ENCODE data around the gene CYBB.

Gene CYBB

GRCh38 chrX:37785569-37785968, 5.7 kb downstream of the CYBB start:
- DNase-seq (ENCODE audit: low read depth in 3 of 3, low spot score in 1 of 3) = no peak

- no peak for DNase-seq (ENCODE audit: low read depth in 3 of 3, low spot score in 1 of 3)
Observed at GRCh38 chrX:37786624-37787422, 7.0 kb downstream of the CYBB start.

GRCh38 chrX:37787423-37787869, 7.6 kb downstream of the CYBB start:
- DNase-seq (ENCODE audit: low read depth in 3 of 3, low spot score in 1 of 3) = no peak

GRCh38 chrX:37796310-37796709, 16.5 kb downstream of the CYBB start:
- no peak for DNase-seq (ENCODE audit: low read depth in 3 of 3, low spot score in 1 of 3)

- DNase-seq (ENCODE audit: low read depth in 3 of 3, low spot score in 1 of 3) = no peak
Observed at GRCh38 chrX:37796805-37797204, 16.9 kb downstream of the CYBB start.

- no peak for DNase-seq (ENCODE audit: low read depth in 3 of 3, low spot score in 1 of 3)
Observed at GRCh38 chrX:37799936-37800335, 20.1 kb downstream of the CYBB start.

- DNase-seq (ENCODE audit: low read depth in 3 of 3, low spot score in 1 of 3) = no peak
Observed at GRCh38 chrX:37800717-37801116, 20.9 kb downstream of the CYBB start.

GRCh38 chrX:37802028-37802427, 22.2 kb downstream of the CYBB start:
- no peak for DNase-seq (ENCODE audit: low read depth in 3 of 3, low spot score in 1 of 3)

GRCh38 chrX:37803057-37803456, 23.2 kb downstream of the CYBB start:
- no peak for DNase-seq (ENCODE audit: low read depth in 3 of 3, low spot score in 1 of 3)

- DNase-seq (ENCODE audit: low read depth in 3 of 3, low spot score in 1 of 3) = no peak
Observed at GRCh38 chrX:37809970-37810369, 30.1 kb downstream of the CYBB start.

- DNase-seq (ENCODE audit: low read depth in 3 of 3, low spot score in 1 of 3) = no peak
Observed at GRCh38 chrX:37812110-37812509, 32.3 kb downstream of the CYBB start.

- DNase-seq (ENCODE audit: low read depth in 3 of 3, low spot score in 1 of 3) = no peak
Observed at GRCh38 chrX:37813570-37813969, 33.7 kb downstream of the CYBB start.

GRCh38 chrX:37815366-37815765, 35.5 kb downstream of the CYBB start:
- DNase-seq (ENCODE audit: low read depth in 3 of 3, low spot score in 1 of 3) = no peak

- DNase-seq (ENCODE audit: low read depth in 3 of 3, low spot score in 1 of 3) = no peak
Observed at GRCh38 chrX:37816766-37817165, 36.9 kb downstream of the CYBB start.

- no peak for DNase-seq (ENCODE audit: low read depth in 3 of 3, low spot score in 1 of 3)
Observed at GRCh38 chrX:37817176-37817575, 37.3 kb downstream of the CYBB start.

GRCh38 chrX:37817579-37817978, 37.7 kb downstream of the CYBB start:
- no peak for DNase-seq (ENCODE audit: low read depth in 3 of 3, low spot score in 1 of 3)

GRCh38 chrX:37818031-37818430, 38.2 kb downstream of the CYBB start:
- DNase-seq (ENCODE audit: low read depth in 3 of 3, low spot score in 1 of 3) = no peak

GRCh38 chrX:37820646-37821045, 40.8 kb downstream of the CYBB start:
- DNase-seq (ENCODE audit: low read depth in 3 of 3, low spot score in 1 of 3) = no peak

- no peak for DNase-seq (ENCODE audit: low read depth in 3 of 3, low spot score in 1 of 3)
Observed at GRCh38 chrX:37824491-37825214, 44.8 kb downstream of the CYBB start.

- peak in 2 of 3 donors; percentile 10 to 18 for DNase-seq (ENCODE audit: low read depth in 3 of 3, low spot score in 1 of 3)
Observed at GRCh38 chrX:37825215-37825842, 45.5 kb downstream of the CYBB start.

- DNase-seq (ENCODE audit: low read depth in 3 of 3, low spot score in 1 of 3) = no peak
Observed at GRCh38 chrX:37829721-37830120, 49.9 kb downstream of the CYBB start.

- no peak for DNase-seq (ENCODE audit: low read depth in 3 of 3, low spot score in 1 of 3)
Observed at GRCh38 chrX:37830371-37830770, 50.5 kb downstream of the CYBB start.

Data from stimulated activated CD4-positive, alpha-beta T cell treated with anti-CD3 and anti-CD28 coated beads, TNF-alpha, amount 100 ng/mL, for 1 hour (primary cell).